SU-DHL-6 (cell line): ENCODE data around the gene CCSER2.

Experiments
- H2AFZ ChIP-seq: fragments of 200-600 bp; sonication (generic); 2 replicates; pipeline ENCODE4 v1.6.1; 2014; ENCODE audit warnings: low read depth, mild to moderate bottlenecking, moderate library complexity, mixed read lengths, antibody characterized with exemption, low read length; ENCODE audit not compliant: severe bottlenecking
- H3F3A ChIP-seq: fragments of 200-600 bp; shearing (Covaris generic); 2 replicates; pipeline ENCODE4 v1.6.0; 2016; ENCODE audit warnings: antibody characterized with exemption, mild to moderate bottlenecking; ENCODE audit not compliant: insufficient read depth
- H3K27ac ChIP-seq: fragments of 200-600 bp; sonication (generic); 2 replicates; pipeline ENCODE4 v1.5.1; 2016; ENCODE audit warnings: low read depth, mild to moderate bottlenecking, low read length, moderate library complexity, mixed read lengths
- H3K27me3 ChIP-seq: fragments of 200-600 bp; sonication (generic), shearing (Covaris generic); 2 replicates; pipeline ENCODE4 v1.6.0; 2014; ENCODE audit warnings: mild to moderate bottlenecking, low read length
- H3K36me3 ChIP-seq: fragments of 200-600 bp; sonication (generic); 2 replicates; pipeline ENCODE4 v1.6.1; 2014; ENCODE audit warnings: mild to moderate bottlenecking, low read length, mixed read lengths
- H3K4me2 ChIP-seq: fragments of 300-600, 200-600 bp; shearing (Covaris generic), sonication (generic); 2 replicates; pipeline ENCODE4 v1.6.0; 2014; ENCODE audit warnings: low read length, low read depth, mild to moderate bottlenecking; ENCODE audit not compliant: poor library complexity, severe bottlenecking
- H3K4me3 ChIP-seq: fragments of 200-600 bp; sonication (generic); 2 replicates; pipeline ENCODE4 v1.5.1; 2014; ENCODE audit warnings: antibody characterized with exemption, low read length, mild to moderate bottlenecking, mixed read lengths; ENCODE audit not compliant: insufficient read depth, poor library complexity, severe bottlenecking
- H3K79me2 ChIP-seq: fragments of 200-600 bp; sonication (generic); 2 replicates; pipeline ENCODE4 v1.6.1; 2014; ENCODE audit warnings: mild to moderate bottlenecking, low read length, moderate library complexity; ENCODE audit not compliant: insufficient read depth
- H3K9ac ChIP-seq: fragments of 200-600 bp; sonication (generic); 2 replicates; pipeline ENCODE4 v1.7.0; 2014; ENCODE audit warnings: mild to moderate bottlenecking, low read length
- H3K9me2 ChIP-seq: fragments of 200-600 bp; sonication (generic); replicated peaks from 2 replicates; pipeline ENCODE4 v1.6.1; 2014; ENCODE audit warnings: low read length; ENCODE audit not compliant: insufficient read depth
- H3K9me3 ChIP-seq: fragments of 200-600 bp; sonication (generic); 2 replicates; pipeline ENCODE4 v1.6.1; 2014; ENCODE audit warnings: low read length, mixed read lengths; ENCODE audit not compliant: insufficient read depth
- H4K20me1 ChIP-seq: fragments of 200-600 bp; sonication (generic); 2 replicates; pipeline ENCODE4 v1.6.1; 2014; ENCODE audit warnings: low read depth, mild to moderate bottlenecking, antibody characterized with exemption, low read length, moderate library complexity, mixed read lengths
- EZH2phosphoT487 ChIP-seq: fragments of 200-600 bp; sonication (generic), shearing (Covaris generic); conservative IDR thresholded peaks from 2 replicates; pipeline ENCODE4 v1.6.1; 2018; ENCODE audit warnings: mild to moderate bottlenecking, antibody characterized with exemption, low read length, moderate library complexity, mixed read lengths
- TF ChIP-seq, protein P1 (sequence below): fragments of 200-600 bp; sonication (generic); IDR thresholded peaks from one replicate; pipeline ENCODE4 v1.5.1; 2017; ENCODE audit warnings: antibody characterized with exemption, mild to moderate bottlenecking, low read length, moderate library complexity; ENCODE audit not compliant: insufficient read depth, poor library complexity, severe bottlenecking

Gene CCSER2

DNA sequence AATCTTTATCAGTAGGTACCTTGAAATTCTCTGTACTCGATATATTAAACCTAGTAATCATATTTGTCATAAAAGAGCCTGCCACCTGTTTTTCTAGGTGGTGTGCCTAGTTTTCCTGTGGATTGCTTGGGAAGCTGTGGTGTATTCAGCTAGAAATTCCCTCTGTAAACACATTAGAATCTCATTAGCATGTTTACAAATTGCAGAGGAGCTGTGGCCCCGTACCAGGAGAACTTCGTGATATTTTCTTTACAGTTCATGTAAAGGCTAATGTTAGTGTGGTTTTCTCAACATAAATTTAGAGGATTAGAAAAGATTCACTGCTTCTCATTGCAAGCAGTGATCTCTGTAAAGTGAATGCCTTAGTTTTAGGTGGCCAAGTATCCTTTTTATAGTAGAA lies 144.7 kb downstream of the CCSER2 start:
- H3K9me3 ChIP-seq, result no peaks in the 10 kb centered on the region
- H3K4me2 ChIP-seq, result no peak overlapping the region
- H3K27ac ChIP-seq, result no peak overlapping the region
- no peak overlapping the region for H3K9ac ChIP-seq
- no peaks in the 10 kb centered on the region for H3K9me2 ChIP-seq
- H2AFZ ChIP-seq, result no peak overlapping the region
- H3F3A ChIP-seq, result no peaks in the 10 kb centered on the region
- H3K36me3 ChIP-seq, result 0 out of 2 replicates have a peak, but pooled peaks cover 2% of the 10 kb centered on the region
- no peaks in the 10 kb centered on the region for H3K79me2 ChIP-seq
- H4K20me1 ChIP-seq, result no peaks in the 10 kb centered on the region
- no peak for TF ChIP-seq EZH2phosphoT487
- TF ChIP-seq, protein P1, sequence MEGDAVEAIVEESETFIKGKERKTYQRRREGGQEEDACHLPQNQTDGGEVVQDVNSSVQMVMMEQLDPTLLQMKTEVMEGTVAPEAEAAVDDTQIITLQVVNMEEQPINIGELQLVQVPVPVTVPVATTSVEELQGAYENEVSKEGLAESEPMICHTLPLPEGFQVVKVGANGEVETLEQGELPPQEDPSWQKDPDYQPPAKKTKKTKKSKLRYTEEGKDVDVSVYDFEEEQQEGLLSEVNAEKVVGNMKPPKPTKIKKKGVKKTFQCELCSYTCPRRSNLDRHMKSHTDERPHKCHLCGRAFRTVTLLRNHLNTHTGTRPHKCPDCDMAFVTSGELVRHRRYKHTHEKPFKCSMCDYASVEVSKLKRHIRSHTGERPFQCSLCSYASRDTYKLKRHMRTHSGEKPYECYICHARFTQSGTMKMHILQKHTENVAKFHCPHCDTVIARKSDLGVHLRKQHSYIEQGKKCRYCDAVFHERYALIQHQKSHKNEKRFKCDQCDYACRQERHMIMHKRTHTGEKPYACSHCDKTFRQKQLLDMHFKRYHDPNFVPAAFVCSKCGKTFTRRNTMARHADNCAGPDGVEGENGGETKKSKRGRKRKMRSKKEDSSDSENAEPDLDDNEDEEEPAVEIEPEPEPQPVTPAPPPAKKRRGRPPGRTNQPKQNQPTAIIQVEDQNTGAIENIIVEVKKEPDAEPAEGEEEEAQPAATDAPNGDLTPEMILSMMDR, result no peak
- no peaks in the 10 kb centered on the region for H3K27me3 ChIP-seq
- no peak overlapping the region for H3K4me3 ChIP-seq

DNA sequence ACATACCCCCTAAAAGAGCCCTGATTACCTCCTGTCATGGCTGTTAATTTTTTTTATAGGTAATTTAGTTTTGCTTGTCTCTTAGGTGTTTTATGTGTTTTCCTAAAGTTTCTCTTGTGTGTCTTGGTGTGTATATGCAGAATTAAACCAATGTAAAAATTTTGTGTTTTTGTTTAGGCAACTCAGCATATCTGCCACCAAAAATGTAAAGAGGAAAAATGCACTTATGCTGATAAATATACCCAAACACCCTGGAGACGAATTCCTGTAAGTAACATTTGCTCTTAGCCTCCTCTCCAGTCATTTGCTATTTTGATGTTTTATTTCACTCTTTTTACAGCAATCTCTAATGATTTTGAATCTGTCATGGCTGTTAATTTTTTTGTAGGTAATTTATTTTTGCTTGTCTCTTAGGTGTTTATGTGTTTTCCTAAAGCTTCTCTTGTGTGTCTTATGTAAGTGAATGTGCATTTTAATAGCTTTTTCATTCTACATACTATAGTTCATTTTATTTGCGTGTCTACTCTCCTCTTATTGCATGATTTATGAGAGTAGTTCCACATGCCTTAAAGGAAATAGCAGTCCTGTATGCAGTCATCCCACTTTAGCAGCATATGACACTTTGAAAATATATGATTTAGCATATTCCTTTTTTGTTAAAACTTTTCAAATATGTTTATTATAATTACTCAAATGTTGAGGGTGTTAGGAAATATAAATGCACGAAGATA lies 149.2 kb downstream of the CCSER2 start:
- no peak overlapping the region for H2AFZ ChIP-seq
- H3K79me2 ChIP-seq, result no peaks in the 10 kb centered on the region
- no peaks in the 10 kb centered on the region for H3K9me2 ChIP-seq
- H4K20me1 ChIP-seq, result no peaks in the 10 kb centered on the region
- H3K36me3 ChIP-seq, result no peaks in the 10 kb centered on the region
- H3K9me3 ChIP-seq, result no peaks in the 10 kb centered on the region
- no peak overlapping the region for H3K4me3 ChIP-seq
- no peaks in the 10 kb centered on the region for H3F3A ChIP-seq
- no peak overlapping the region for H3K4me2 ChIP-seq
- no peak overlapping the region for H3K27ac ChIP-seq
- no peak overlapping the region for H3K9ac ChIP-seq
- TF ChIP-seq, protein P1, result no peak
- TF ChIP-seq EZH2phosphoT487, result no peak
- H3K27me3 ChIP-seq, result no peaks in the 10 kb centered on the region

DNA sequence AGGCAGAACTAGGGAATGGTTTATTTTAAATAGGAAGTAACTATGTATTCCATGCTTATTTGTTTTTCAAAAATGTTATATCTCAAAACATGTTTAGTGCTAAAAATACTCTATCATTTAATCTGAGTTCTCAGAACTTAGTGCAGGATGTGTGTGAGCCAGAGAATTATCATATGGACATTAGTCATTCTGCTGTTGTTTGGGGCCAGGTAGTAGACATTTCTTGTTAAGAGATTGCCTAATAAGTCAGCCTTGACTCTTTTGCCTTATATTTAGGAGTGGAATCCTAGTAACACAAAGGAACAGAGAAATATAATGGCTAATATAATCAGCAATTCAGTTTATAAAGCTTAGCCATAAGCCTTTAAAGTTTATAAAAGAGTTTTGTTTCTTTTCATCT lies 149.8 kb downstream of the CCSER2 start:
- Histone ChIP-seq H3K4me2 (no peak overlapping the region), H2AFZ (no peak overlapping the region), H3K27me3 (no peaks in the 10 kb centered on the region), H3K9me3 (no peaks in the 10 kb centered on the region), H3F3A (no peaks in the 10 kb centered on the region), H3K9me2 (no peaks in the 10 kb centered on the region), H3K4me3 (no peak overlapping the region), H3K27ac (no peak overlapping the region), H3K79me2 (no peaks in the 10 kb centered on the region), H3K9ac (no peak overlapping the region), H3K36me3 (no peaks in the 10 kb centered on the region), H4K20me1 (no peaks in the 10 kb centered on the region)
- TF ChIP-seq, protein P1, result no peak
- no peak for TF ChIP-seq EZH2phosphoT487
